Fibroblast of the aortic adventitia (primary cell): ENCODE data around the gene STRA8. TPM values are rescaled to one million over a fixed set of nuclear protein-coding genes. Genes with fewer than 3 reads are reported as not detected.

Experiments
- DNase-seq: peaks from one replicate; pipeline ENCODE4 v3.0.0-alpha.2; 2010; ENCODE audit warnings: low read depth
- H3K4me3 ChIP-seq: 2 replicates; pipeline ENCODE4 v1.5.1; 2011; ENCODE audit warnings: low read depth, mild to moderate bottlenecking, control low read depth, low read length, moderate library complexity
- CTCF ChIP-seq: IDR thresholded peaks from 2 replicates; pipeline ENCODE4 v1.5.1; 2011; ENCODE audit warnings: mild to moderate bottlenecking, low read length, control low read depth, inconsistent platforms; ENCODE audit not compliant: insufficient read depth
- total RNA-seq: library from RNA; depleted of rRNA; stranded (reverse); fragments of >200 nt; gene quantifications from 2 replicates; pipeline ENCODE4 v1.2.3, GENCODE V29; 2012; ENCODE audit warnings: low replicate concordance

STRA8 gene
- total RNA-seq, 1 donor = not detected

- TF ChIP-seq CTCF = no peak
- no peak overlapping the region for H3K4me3 ChIP-seq
- no peak for DNase-seq
Measured at GRCh38 chr7:135271255-135271615, 37.6 kb downstream of the STRA8 start.

DNA sequence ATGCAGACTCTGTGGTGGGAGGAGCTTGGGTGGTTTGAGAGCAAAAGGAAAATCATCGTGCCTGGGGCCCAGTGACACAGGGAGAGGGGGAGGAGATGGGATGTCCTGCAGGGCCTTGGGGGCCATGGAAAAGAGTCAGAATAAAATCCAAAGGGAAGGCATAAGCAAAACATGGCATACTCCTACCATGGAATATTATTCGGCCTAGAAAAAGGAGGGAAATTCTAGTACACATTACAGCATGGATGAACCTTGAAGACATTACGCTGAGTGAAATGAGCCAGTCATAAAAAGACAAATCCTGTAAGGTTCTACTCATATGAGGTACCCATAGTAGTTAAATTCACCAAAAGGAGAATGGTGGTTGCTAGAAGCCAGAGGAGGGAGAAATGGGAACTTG is 38.7 kb downstream of the STRA8 start:
- DNase-seq = no peak
- H3K4me3 ChIP-seq = no peak overlapping the region
- TF ChIP-seq CTCF = no peak

DNA sequence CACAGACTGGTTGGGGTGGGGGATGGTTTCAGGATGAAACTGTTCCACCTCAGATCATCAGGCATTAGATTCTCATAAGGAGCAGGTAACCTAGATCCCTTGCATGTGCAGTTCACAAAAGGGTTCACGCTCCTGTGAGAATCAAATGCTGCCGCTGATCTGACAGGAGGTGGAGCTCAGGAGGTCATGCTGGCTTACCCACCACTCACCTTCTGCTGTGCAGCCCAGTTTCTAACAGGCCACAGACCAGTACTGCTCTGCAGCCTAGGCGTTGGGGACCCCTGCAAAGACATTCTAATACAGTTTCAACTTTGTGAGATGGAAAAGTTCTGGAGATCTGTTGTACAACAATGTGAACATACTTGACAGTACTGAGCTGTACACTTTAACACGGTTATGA is 39.9 kb downstream of the STRA8 start:
- no peak overlapping the region for H3K4me3 ChIP-seq
- no peak for TF ChIP-seq CTCF
- no peak for DNase-seq

- DNase-seq = peak; percentile 84
- TF ChIP-seq CTCF = peak; percentile 86
- H3K4me3 ChIP-seq = no peak overlapping the region
Measured at GRCh38 chr7:135274495-135275268, 41.0 kb downstream of the STRA8 start.

- DNase-seq = no peak
- H3K4me3 ChIP-seq = no peak overlapping the region
- TF ChIP-seq CTCF = no peak
Measured at GRCh38 chr7:135275971-135276580, 42.4 kb downstream of the STRA8 start.

DNA sequence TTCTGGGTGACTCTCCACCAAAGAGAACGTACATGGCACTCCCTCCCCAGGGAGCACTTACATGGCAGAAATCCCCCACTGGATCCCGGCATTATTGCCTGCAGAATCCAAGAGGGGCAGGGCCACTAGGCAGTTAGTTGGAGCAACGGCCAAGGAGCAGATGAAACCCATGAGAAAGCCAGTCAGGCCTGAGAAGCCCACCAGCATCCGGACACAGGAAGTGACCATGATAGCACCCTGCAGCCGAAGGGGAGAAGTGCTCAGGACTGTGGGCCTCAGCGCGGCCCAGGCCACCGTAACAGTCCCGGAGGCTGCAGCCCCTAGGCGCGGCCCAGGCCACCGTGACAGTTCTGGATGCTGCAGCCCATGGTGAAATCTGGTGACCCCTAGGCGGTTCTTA is 43.5 kb downstream of the STRA8 start:
- TF ChIP-seq CTCF = no peak

More for the DNA sequence above, 43.5 kb downstream of the STRA8 start:
- no peak for DNase-seq
- H3K4me3 ChIP-seq = no peak overlapping the region
